NCI-H748 (cell line): ENCODE results near the gene FBXO41.

Experiments
- DNase-seq: peaks from one replicate; lab custom pipeline; 2025; ENCODE audit not compliant: unreplicated experiment; lab: John Stamatoyannopoulos, UW

The FBXO41 gene

GRCh38 chr2:73246850-73247249 lies 37.4 kb downstream of the FBXO41 start:
- DNase-seq = no peak

GRCh38 chr2:73244580-73244979 lies 39.7 kb downstream of the FBXO41 start:
- no peak for DNase-seq

GRCh38 chr2:73243884-73244570 lies 40.3 kb downstream of the FBXO41 start:
- DNase-seq = no peak

GRCh38 chr2:73239776-73240175 lies 44.5 kb downstream of the FBXO41 start:
- DNase-seq = no peak

- DNase-seq = no peak
These were observed 45.3 kb downstream of the FBXO41 start for GRCh38 chr2:73238976-73239375.

- no peak for DNase-seq
These were observed 46.1 kb downstream of the FBXO41 start for GRCh38 chr2:73238149-73238548.

- no peak for DNase-seq
These were observed 47.1 kb downstream of the FBXO41 start for GRCh38 chr2:73237168-73237567.

- DNase-seq = no peak
These were observed 48.8 kb downstream of the FBXO41 start for GRCh38 chr2:73235315-73236028.

- DNase-seq = peak; percentile 92
These were observed 50.1 kb downstream of the FBXO41 start, which contains the start of gene CCT7 for GRCh38 chr2:73233932-73234832. CCT7 (plus strand) TSS chr2:73234308; CDS start chr2:73234379, 71 bp downstream.

GRCh38 chr2:73233154-73233931 lies 50.9 kb downstream of the FBXO41 start, which contains the start of gene PRADC1:
PRADC1 (minus strand) TSS chr2:73233239; CDS start chr2:73233160, 79 bp downstream.
- peak; percentile 99 for DNase-seq

- DNase-seq = peak; percentile 29
These were observed 51.7 kb downstream of the FBXO41 start for GRCh38 chr2:73232403-73233153.

- no peak for DNase-seq
These were observed 55.6 kb downstream of the FBXO41 start for GRCh38 chr2:73228631-73229030.

- DNase-seq = no peak
These were observed 57.2 kb downstream of the FBXO41 start for GRCh38 chr2:73227086-73227485.

- DNase-seq = no peak
These were observed 58.5 kb downstream of the FBXO41 start for GRCh38 chr2:73225513-73226360.

- DNase-seq = no peak
These were observed 60.5 kb downstream of the FBXO41 start for GRCh38 chr2:73223821-73224220.

GRCh38 chr2:73218298-73218697 lies 66.0 kb downstream of the FBXO41 start:
- DNase-seq = no peak

GRCh38 chr2:73217826-73218225 lies 66.5 kb downstream of the FBXO41 start:
- no peak for DNase-seq

- DNase-seq = no peak
These were observed 67.1 kb downstream of the FBXO41 start for GRCh38 chr2:73217160-73217559.

GRCh38 chr2:73215254-73215653 lies 69.0 kb downstream of the FBXO41 start:
- no peak for DNase-seq
